ENCODE results near the gene XYLT1. TPM values are rescaled to one million over a fixed set of nuclear protein-coding genes. Genes with fewer than 3 reads are reported as not detected.
A peak's percentile ranks its signal among the peaks of the same experiment; 100 is the strongest.

Gene XYLT1
- total RNA-seq, 3 donors from 2014 or later = 23.1 to 44.0 (median 34.1) TPM

DNA sequence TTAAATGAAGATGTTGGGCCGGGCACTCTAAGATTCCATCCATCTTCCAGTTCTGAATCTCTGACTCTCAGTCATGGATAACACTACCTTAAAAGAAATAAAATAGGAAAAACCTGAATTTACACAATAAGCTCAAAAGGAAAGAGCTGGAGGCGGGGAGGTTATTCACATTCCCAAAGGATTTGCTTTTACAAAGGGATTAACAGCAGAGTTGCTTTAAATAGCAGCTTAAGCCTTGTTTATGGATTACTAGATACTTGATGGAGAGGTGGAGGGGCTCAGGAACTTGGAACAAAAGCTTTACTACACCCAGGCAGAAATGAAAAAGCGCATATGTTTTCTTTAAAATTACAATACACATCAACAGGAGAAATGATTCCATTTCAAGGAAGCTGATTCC is 84.5 kb downstream of the XYLT1 start:
- no peak for DNase-seq
- TF ChIP-seq, protein P1, sequence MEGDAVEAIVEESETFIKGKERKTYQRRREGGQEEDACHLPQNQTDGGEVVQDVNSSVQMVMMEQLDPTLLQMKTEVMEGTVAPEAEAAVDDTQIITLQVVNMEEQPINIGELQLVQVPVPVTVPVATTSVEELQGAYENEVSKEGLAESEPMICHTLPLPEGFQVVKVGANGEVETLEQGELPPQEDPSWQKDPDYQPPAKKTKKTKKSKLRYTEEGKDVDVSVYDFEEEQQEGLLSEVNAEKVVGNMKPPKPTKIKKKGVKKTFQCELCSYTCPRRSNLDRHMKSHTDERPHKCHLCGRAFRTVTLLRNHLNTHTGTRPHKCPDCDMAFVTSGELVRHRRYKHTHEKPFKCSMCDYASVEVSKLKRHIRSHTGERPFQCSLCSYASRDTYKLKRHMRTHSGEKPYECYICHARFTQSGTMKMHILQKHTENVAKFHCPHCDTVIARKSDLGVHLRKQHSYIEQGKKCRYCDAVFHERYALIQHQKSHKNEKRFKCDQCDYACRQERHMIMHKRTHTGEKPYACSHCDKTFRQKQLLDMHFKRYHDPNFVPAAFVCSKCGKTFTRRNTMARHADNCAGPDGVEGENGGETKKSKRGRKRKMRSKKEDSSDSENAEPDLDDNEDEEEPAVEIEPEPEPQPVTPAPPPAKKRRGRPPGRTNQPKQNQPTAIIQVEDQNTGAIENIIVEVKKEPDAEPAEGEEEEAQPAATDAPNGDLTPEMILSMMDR (IDR thresholded peaks at IDR 0.05) = no peak
- H3K4me1 ChIP-seq (ENCODE audit: low read depth) = peaks cover 2% of the 10 kb centered on the region
- intact Hi-C loops (cut with DNase I, micrococcal nuclease) = no loop called here
- H3K36me3 ChIP-seq (ENCODE audit: low read depth) = no peaks in the 10 kb centered on the region
- H3K4me3 ChIP-seq = no peak overlapping the region
- no peaks in the 10 kb centered on the region for H3K9me3 ChIP-seq
- no peak for ATAC-seq

DNA sequence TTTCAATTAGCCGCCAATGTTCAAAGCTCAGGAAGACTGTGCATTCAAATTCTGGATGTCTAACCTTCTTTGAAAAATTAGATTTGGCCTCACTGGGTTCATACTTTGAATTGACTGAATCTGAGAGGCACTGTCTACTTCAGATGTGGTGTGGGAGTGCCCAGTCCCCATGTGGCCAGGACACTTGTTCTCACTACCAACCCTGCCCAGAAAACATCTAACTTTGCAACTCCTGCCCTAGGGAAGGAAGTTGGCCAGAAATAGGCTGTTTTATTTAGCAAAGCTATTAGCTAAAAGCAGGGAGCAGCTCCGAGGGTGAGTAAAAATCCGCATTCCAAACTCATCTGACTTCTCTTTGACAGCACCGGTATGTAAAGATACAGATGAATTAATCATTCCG is 86.3 kb downstream of the XYLT1 start:
- intact Hi-C loops (cut with DNase I, micrococcal nuclease) = no loop called here
- Histone ChIP-seq H3K4me3 (no peak overlapping the region), H3K9me3 (no peaks in the 10 kb centered on the region), H3K4me1 (ENCODE audit: low read depth) (peaks cover 2% of the 10 kb centered on the region), H3K36me3 (ENCODE audit: low read depth) (no peaks in the 10 kb centered on the region)
- ATAC-seq (no peak), DNase-seq (no peak)
- TF ChIP-seq, protein P1 (IDR thresholded peaks at IDR 0.05) = no peak

DNA sequence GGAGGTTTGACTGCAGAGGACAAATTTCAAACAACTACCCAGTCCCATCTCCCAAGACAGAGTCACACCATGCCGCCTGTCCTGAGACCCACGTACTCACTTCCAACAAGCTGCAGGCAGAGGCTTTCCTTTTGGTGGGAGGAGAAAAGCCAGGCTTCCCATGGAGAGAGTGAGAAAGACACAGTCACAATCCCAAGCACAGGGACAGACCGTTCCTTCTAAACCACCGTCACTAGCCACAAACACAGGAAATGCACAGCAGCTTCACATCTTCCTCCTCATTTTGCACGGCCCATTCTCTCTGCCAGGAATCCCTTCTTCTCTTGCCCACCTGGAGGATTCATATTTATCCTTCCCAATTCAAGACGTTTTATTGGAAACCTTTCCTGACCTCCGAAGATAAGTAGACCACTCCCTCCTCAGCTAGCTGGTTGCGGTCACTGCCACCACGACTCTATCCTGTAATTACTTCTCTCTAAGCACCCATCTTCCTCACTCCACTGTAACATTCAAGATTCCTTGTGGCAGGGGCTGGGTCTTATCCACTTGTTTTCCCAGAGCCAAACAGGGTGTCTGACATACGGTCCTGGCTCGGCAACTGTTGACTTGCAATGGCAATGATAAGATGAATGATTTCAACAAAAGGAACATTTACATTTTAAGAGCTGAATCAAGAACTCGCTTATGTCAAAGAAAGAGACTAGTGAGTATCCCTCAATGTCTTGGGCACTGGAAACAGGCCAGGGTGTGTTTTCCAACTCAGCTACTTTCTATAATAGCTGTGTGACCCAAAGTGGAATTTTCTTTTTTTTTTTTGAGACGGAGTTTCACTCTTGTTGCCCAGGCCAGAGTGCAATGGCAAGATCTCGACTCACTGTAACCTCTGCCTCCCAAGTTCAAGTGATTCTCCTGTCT is 87.6 kb downstream of the XYLT1 start:
- TF ChIP-seq, protein P1 (IDR thresholded peaks at IDR 0.05) = no peak
- no peaks in the 10 kb centered on the region for H3K36me3 ChIP-seq (ENCODE audit: low read depth)
- intact Hi-C loops (cut with DNase I, micrococcal nuclease) = no loop called here
- H3K4me1 ChIP-seq (ENCODE audit: low read depth) = peaks cover 2% of the 10 kb centered on the region
- H3K9me3 ChIP-seq = no peaks in the 10 kb centered on the region
- DNase-seq = no peak
- no peak overlapping the region for H3K4me3 ChIP-seq
- ATAC-seq = peak; percentile 67

DNA sequence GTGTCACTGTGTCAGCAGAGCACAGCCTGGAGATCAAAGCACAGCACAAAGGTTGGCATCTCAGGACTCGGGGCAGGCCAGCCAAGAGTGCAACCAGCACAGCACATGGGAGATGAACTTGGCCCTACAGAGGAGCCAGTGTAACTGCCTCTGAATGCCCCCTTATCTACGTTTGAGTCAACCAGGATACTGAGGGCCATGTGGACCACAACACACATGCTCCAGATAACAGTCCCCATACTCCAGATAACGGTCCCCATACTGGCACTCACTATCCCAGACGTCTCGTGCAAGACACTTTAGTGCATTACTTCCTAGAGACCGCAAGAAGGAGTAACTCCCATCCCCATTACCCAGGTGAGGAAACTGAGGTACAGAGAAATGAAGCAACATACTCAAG is 88.2 kb downstream of the XYLT1 start:
- Histone ChIP-seq H3K4me3 (no peak overlapping the region), H3K36me3 (ENCODE audit: low read depth) (no peaks in the 10 kb centered on the region), H3K9me3 (no peaks in the 10 kb centered on the region), H3K4me1 (ENCODE audit: low read depth) (peaks cover 2% of the 10 kb centered on the region)
- intact Hi-C loops (cut with DNase I, micrococcal nuclease) = no loop called here
- DNase-seq = no peak
- ATAC-seq = peak; percentile 7
- TF ChIP-seq, protein P1 (IDR thresholded peaks at IDR 0.05) = no peak

DNA sequence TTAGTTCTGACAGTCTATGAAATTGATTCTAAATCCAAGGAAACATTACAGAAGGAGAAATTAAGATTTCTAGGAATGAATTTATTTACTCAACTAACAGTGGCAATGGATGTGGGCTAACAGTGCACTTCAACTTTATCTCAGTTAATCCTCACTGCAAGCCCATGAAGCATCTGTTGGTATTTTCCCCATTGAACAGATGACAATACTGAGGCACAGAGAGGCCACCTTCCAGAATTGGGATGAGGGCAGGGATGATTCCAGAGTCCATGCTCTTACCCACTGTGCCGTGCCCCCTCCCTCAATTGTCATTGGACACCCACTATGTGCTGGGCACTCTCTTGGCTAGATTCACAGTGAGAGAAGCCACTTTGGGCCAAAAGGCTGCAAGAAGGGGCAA is 89.0 kb downstream of the XYLT1 start:
- DNase-seq (no peak), ATAC-seq (no peak)
- peaks cover 2% of the 10 kb centered on the region for H3K4me1 ChIP-seq (ENCODE audit: low read depth)
- no peaks in the 10 kb centered on the region for H3K9me3 ChIP-seq
- intact Hi-C loops (cut with DNase I, micrococcal nuclease) = no loop called here
- TF ChIP-seq, protein P1 (IDR thresholded peaks at IDR 0.05) = no peak
- no peak overlapping the region for H3K4me3 ChIP-seq
- no peaks in the 10 kb centered on the region for H3K36me3 ChIP-seq (ENCODE audit: low read depth)
